Adrenal gland (tissue), 12 donors: Measurements from ENCODE around the gene MET. TPM values are rescaled to one million over a fixed set of nuclear protein-coding genes. Genes with fewer than 3 reads are reported as not detected.

ENCODE experiments used
- DNase-seq, 7 donors: peaks; one replicate each; pipeline ENCODE4 v3.0.0-alpha.2; 2019 to 2020
- H3K27ac ChIP-seq, 5 donors: fragments of 200-600 bp; sonication (generic) in 4 of 5; 1 replicate in 3 of 5; 2 replicates in 2 of 5; pipeline versions ENCODE4 v1.5.1 to v1.8.0; 2016 to 2020; ENCODE audit warnings: mild to moderate bottlenecking in 1 of 5
- H3K27me3 ChIP-seq: fragments of 200-600 bp; 2 replicates; pipeline ENCODE4 v1.8.0; 2021
- H3K36me3 ChIP-seq, 2 donors: fragments of 200-600 bp; replicated peaks in 1 of 2; 1 replicate in 1 of 2; 2 replicates in 1 of 2; pipeline versions ENCODE4 v1.5.1 to v1.8.0; 2018 to 2022
- H3K4me1 ChIP-seq, 2 donors: fragments of 200-600 bp; replicated peaks in 1 of 2; 1 replicate in 1 of 2; 2 replicates in 1 of 2; pipeline versions ENCODE4 v1.5.1 to v1.8.0; 2018 to 2021
- H3K4me3 ChIP-seq, 4 donors: fragments of 200-600 bp; sonication (generic) in 3 of 4; one replicate each; pipeline ENCODE4 v1.5.1; 2016 to 2018
- H3K9me3 ChIP-seq, 3 donors: fragments of 200-600 bp; sonication (generic) in 1 of 3; replicated peaks in 1 of 3; 1 replicate in 2 of 3; 2 replicates in 1 of 3; pipeline versions ENCODE4 v1.5.1 to v1.8.0; 2016 to 2021
- POLR2A ChIP-seq, 2 donors: fragments of 450-650 bp; IDR thresholded peaks; one replicate each; pipeline ENCODE4 v1.6.1; 2017; ENCODE audit warnings: antibody characterized with exemption in 2 of 2, mild to moderate bottlenecking in 2 of 2, moderate library complexity in 1 of 2
- WGBS, 4 donors: extraction: QIAGEN DNeasy Blood & Tissue Kit in 2 of 4; methylation state at CpG; one replicate each; pipeline versions ENCODE4 v1.1.5 to v1.1.7; 2013 to 2017; 5-methylcytosine and 5-hydroxymethylcytosine counted together
- intact Hi-C, 2 donors: fragments of 100-400 bp; cut with DNase I; formaldehyde crosslinking; loops; one replicate each; pipeline versions ENCODE4 v1.14.1 to v1.15.0; 2022 to 2023
- polyA plus RNA-seq, 3 donors: library from polyadenylated mRNA; stranded (reverse); fragments of 200-250 nt in 2 of 3; fragments of 350-450 nt in 1 of 3; fragmentation: Illumina TruSeq in 1 of 3; extraction: RNeasy Lipid Tissue Mini Kit (QIAGEN cat#74804) in 1 of 3; gene quantifications; one replicate each; pipeline ENCODE4 v1.2.3, GENCODE V29; 2013 to 2014
- total RNA-seq, 9 donors: library from RNA; depleted of rRNA in 4 of 9; stranded (reverse); fragments of >200 nt in 4 of 9; fragments of 120-200 nt in 1 of 9; fragmentation: NEBNext Ultra II Directional in 1 of 9; extraction: Animal tissue kit (Norgen Biotek cat#: 25700) in 1 of 9; gene quantifications; one replicate each; pipeline versions ENCODE4 v1.1.0 to v1.2.4, GENCODE V29; 2013 to 2023
- TF ChIP-seq, protein P1 (sequence below), 6 experiments: fragments of 450-650 bp in 4 of 6; fragments of 200-600 bp in 2 of 6; sonication (generic) in 1 of 6; IDR thresholded peaks; 1 replicate in 5 of 6; 2 replicates in 1 of 6; pipeline versions ENCODE4 v1.5.1 to v1.8.0; 2016 to 2021; ENCODE audit warnings: antibody characterized with exemption in 6 of 6, mild to moderate bottlenecking in 2 of 6, moderate library complexity in 1 of 6
- donor health status: healthy with polysubstance abuse.
- donor health status: Bipolar disorder and iron deficiency.
- donor health status: DM: yes; HTN: yes; CAD: no.
- donor health status: DM: no; HTN: no; CAD: no.
- donor health status: DM: no; HTN: no; CAD: no.
- donor health status: DM: yes; HTN: yes; CAD: no.

MET gene
- total and polyA plus RNA-seq, 12 donors = 0.55 to 2.3 (median 0.79) TPM

DNA sequence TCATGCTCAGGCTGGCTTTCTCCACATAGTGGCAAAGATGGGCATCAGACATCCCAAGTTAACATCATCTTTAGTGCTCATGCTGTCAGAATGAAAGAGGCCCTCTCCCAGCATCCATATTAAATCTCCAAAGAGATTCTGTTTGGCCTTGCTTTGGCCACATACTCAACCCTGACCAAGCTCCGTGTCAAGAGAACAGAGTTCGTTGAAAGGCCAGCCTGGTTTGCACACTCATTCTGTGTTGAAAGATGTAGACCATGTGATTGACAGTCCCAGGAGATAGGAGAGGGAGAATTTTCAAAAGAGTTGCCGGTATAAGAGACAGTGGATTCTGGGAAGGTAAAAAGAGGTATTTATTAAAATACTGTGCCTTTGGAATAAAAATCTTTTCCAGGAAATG is 19.7 kb downstream of the MET start:
- WGBS, 4 donors = 66 to 74% (median 71%) methylated on average over 3 of the region's 3 CpGs
- no peak for DNase-seq
- no peaks in the 10 kb centered on the region for H3K36me3 ChIP-seq
- TF ChIP-seq POLR2A (IDR thresholded peaks at IDR 0.05) = no peak
- TF ChIP-seq, protein P1, sequence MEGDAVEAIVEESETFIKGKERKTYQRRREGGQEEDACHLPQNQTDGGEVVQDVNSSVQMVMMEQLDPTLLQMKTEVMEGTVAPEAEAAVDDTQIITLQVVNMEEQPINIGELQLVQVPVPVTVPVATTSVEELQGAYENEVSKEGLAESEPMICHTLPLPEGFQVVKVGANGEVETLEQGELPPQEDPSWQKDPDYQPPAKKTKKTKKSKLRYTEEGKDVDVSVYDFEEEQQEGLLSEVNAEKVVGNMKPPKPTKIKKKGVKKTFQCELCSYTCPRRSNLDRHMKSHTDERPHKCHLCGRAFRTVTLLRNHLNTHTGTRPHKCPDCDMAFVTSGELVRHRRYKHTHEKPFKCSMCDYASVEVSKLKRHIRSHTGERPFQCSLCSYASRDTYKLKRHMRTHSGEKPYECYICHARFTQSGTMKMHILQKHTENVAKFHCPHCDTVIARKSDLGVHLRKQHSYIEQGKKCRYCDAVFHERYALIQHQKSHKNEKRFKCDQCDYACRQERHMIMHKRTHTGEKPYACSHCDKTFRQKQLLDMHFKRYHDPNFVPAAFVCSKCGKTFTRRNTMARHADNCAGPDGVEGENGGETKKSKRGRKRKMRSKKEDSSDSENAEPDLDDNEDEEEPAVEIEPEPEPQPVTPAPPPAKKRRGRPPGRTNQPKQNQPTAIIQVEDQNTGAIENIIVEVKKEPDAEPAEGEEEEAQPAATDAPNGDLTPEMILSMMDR (IDR thresholded peaks at IDR 0.05) = no peak
- no peaks in the 10 kb centered on the region for H3K27me3 ChIP-seq
- H3K27ac ChIP-seq = no peak overlapping the region
- no peak overlapping the region for H3K4me3 ChIP-seq
- intact Hi-C loops = no loop called here
- H3K4me1 ChIP-seq = no peaks in the 10 kb centered on the region
- H3K9me3 ChIP-seq = no peaks in the 10 kb centered on the region

DNA sequence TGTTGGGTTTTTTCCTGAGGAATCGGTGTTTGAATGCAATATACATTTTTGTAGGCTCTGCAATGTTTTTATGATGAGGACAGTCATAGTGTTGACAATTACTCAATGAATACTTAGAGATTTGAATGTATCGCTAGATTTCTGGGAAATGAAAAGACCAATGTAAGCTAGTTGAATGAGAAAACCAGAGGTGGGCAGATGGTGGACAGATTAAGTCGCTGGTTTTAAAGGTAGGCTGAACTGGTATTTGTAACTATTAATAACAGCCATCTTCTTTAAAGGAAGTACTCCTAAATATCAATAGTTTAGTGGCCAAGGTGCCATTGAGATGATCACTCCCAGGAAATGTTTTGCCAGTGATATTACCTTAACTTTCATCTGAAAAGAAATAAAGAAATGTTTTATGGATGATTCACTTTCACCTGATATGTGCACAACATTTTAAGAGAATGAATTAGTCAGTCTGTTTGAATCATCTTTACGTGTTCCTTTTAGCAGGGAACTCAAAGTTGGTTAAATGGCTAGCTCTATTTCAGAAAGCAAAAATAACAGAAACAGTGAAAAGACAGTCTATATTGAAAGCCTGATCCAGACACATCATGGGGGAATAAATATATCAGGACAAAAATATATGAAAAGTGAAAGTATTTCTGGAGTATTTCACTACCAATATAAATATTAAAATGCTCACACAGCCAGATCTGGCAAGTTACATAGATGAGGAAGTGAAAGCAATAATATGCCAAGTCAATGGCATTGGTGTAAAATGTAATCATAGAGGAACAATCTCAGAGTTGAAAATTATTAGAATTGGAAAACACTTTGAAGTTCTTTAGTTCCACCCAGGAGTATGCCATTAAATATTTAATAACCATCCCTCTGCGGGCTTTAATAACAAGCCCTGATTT is 20.7 kb downstream of the MET start:
- Histone ChIP-seq H3K27me3 (peaks cover 4% of the 10 kb centered on the region), H3K36me3 (no peaks in the 10 kb centered on the region)

DNA sequence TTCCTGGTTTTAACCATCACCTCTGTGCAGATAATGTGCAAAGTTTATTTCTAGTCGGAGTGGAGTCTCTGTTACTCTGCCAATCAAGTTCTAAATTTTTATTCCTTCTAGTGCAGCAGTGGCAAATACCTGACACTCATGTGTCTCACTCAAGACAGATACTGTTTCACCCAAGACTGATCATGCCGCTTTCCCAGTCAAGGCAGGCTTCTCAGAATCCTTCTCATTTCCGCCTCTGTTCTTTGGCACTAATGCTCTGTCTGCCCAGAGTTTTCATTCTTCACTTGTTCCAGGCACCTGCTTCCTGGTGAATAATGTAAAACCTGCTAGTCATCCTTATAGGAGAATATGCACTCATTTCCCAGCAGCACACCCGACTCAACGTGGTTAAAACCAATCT is 24.7 kb downstream of the MET start:
- TF ChIP-seq POLR2A (IDR thresholded peaks at IDR 0.05) = no peak
- TF ChIP-seq, protein P1 (IDR thresholded peaks at IDR 0.05) = no peak
- DNase-seq = no peak
- Histone ChIP-seq H3K4me1 (no peaks in the 10 kb centered on the region), H3K9me3 (no peaks in the 10 kb centered on the region), H3K27ac (no peak overlapping the region), H3K4me3 (no peak overlapping the region), H3K36me3 (no peaks in the 10 kb centered on the region), H3K27me3 (peaks cover 4% of the 10 kb centered on the region)
- intact Hi-C loops = no loop called here
- whole genome bisulfite sequencing, 4 donors = 50 to 83% (median 77%) methylated on average over 5 of the region's 5 CpGs

More for the DNA sequence above, 20.7 kb downstream of the MET start:
- Histone ChIP-seq H3K4me3 (no peak overlapping the region), H3K27ac (no peak overlapping the region), H3K4me1 (no peaks in the 10 kb centered on the region), H3K9me3 (no peaks in the 10 kb centered on the region)
- WGBS, 4 donors = 79 to 87% (median 84%) methylated on average over 5 of the region's 5 CpGs
- no peak for DNase-seq
- TF ChIP-seq, protein P1 (IDR thresholded peaks at IDR 0.05) = no peak
- no peak for TF ChIP-seq POLR2A (IDR thresholded peaks at IDR 0.05)
- intact Hi-C loops = no loop called here

DNA sequence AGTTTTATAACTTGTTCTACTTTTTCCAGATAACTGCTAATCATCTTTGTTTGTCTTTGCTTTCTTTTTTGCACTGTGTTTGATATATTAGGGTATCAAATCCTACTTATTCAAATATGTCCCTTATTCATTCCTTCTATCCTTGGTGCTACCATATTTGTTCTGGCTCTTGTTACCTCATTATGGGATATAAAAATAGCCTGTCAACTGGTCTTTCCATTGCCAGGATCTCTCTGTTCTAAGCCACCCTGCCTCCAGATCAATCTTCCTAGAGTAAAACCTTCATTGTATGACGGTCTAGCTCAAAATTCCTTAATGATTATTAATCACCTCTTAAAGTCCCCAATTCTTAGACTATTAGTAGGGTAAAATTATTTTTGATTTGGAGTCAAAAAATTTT is 25.2 kb downstream of the MET start:
- Histone ChIP-seq H3K4me3 (no peak overlapping the region), H3K36me3 (no peaks in the 10 kb centered on the region), H3K27me3 (peaks cover 4% of the 10 kb centered on the region), H3K4me1 (no peaks in the 10 kb centered on the region), H3K27ac (no peak overlapping the region), H3K9me3 (no peaks in the 10 kb centered on the region)
- no peak for TF ChIP-seq POLR2A (IDR thresholded peaks at IDR 0.05)
- TF ChIP-seq, protein P1 (IDR thresholded peaks at IDR 0.05) = no peak
- intact Hi-C loops = no loop called here
- WGBS, 4 donors = 77 to 90% (median 83%) methylated on average over 1 of the region's 1 CpG
- no peak for DNase-seq
